ENCODE data around the gene PRKCH. TPM values are rescaled to one million over a fixed set of nuclear protein-coding genes. Genes with fewer than 3 reads are reported as not detected.

PRKCH gene
- total and polyA plus RNA-seq, 2 donors from 2014 or later: 8.3 to 47.0 TPM

DNA sequence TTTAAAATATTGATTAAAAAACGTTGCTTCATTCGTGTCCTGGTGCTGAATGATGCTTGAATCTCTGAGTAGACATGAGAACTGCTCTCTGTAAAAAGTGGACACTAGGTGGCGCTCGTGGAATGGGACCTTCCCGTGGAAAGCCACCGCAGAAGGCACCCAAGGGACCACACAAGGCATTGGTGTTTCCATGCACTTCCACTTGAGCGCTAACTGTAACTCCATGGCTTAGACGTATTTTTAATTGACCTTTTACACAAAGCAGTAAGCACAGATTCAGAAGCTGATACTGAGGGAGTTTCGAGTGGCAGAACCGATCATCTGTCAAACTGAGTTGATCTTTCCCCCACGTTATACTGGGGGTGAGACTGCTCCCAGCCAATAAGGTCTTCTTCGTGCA lies 135.3 kb downstream of the PRKCH start:
- peak; percentile 82 for FAIRE-seq

DNA sequence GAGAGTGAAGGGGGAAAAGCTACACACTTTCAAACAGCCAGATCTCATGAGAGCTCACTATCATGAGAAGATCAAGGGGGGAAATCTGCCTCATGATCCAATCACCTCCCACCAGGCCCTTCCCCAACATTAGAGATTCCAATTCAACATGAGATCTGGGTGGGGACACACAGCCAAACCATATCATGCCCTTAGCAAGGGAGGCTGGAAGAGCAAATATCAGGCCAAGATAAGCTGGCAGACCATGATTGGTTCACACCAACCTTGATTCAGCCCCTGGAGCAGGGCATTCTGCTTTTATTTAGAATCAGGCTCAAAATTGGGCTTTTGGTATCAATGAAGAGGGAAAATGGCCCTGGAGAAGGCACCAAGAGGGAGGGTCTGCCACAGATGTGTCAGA lies 137.4 kb downstream of the PRKCH start:
- H3K36me3 ChIP-seq (ENCODE audit: control insufficient read depth in 2 of 3, insufficient read depth in 3 of 3, low read length in 3 of 3): peaks cover 0 to 4% (median 0%) of the 10 kb centered on the region in 3 donors
- intact Hi-C loops (cut with DNase I): loop anchor here (5.0 to 10.0 kb wide), 3 partner anchors 164 to 666 kb away; no protein-coding TSS in a partner anchor
- DNase-seq (no peak), FAIRE-seq (no peak)
- H3K4me1 ChIP-seq (ENCODE audit: control insufficient read depth in 2 of 3, insufficient read depth in 2 of 3, low read depth in 1 of 3, low read length in 3 of 3): peaks cover 0 to 8% (median 4%) of the 10 kb centered on the region in 3 donors
- TF ChIP-seq, protein P1, sequence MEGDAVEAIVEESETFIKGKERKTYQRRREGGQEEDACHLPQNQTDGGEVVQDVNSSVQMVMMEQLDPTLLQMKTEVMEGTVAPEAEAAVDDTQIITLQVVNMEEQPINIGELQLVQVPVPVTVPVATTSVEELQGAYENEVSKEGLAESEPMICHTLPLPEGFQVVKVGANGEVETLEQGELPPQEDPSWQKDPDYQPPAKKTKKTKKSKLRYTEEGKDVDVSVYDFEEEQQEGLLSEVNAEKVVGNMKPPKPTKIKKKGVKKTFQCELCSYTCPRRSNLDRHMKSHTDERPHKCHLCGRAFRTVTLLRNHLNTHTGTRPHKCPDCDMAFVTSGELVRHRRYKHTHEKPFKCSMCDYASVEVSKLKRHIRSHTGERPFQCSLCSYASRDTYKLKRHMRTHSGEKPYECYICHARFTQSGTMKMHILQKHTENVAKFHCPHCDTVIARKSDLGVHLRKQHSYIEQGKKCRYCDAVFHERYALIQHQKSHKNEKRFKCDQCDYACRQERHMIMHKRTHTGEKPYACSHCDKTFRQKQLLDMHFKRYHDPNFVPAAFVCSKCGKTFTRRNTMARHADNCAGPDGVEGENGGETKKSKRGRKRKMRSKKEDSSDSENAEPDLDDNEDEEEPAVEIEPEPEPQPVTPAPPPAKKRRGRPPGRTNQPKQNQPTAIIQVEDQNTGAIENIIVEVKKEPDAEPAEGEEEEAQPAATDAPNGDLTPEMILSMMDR (IDR thresholded peaks at IDR 0.05; ENCODE audit: borderline replicate concordance, extremely low read depth, insufficient read depth): no peak
- no peaks in the 10 kb centered on the region for H3K27me3 ChIP-seq (ENCODE audit: control insufficient read depth, insufficient read depth, low read length)
- no peak overlapping the region for H3K9ac ChIP-seq (ENCODE audit: low read length in 3 of 3)
- no peak overlapping the region for H3K27ac ChIP-seq (ENCODE audit: low read depth in 2 of 2, low read length in 2 of 2)
- no peaks in the 10 kb centered on the region for H3K9me3 ChIP-seq (ENCODE audit: control insufficient read depth in 2 of 3, insufficient read depth in 1 of 3, low read length in 3 of 3)
- H3K4me3 ChIP-seq (ENCODE audit: low read length in 3 of 3): no peak overlapping the region

More for the DNA sequence above, 135.3 kb downstream of the PRKCH start:
- Histone ChIP-seq H3K4me3 (ENCODE audit: low read length in 3 of 3) (no peak overlapping the region), H3K4me1 (ENCODE audit: control insufficient read depth in 2 of 3, insufficient read depth in 2 of 3, low read depth in 1 of 3, low read length in 3 of 3) (peaks cover 0 to 2% (median 0%) of the 10 kb centered on the region in 3 donors), H3K27me3 (ENCODE audit: control insufficient read depth, insufficient read depth, low read length) (no peaks in the 10 kb centered on the region), H3K9ac (ENCODE audit: low read length in 3 of 3) (no peak overlapping the region), H3K36me3 (ENCODE audit: control insufficient read depth in 2 of 3, insufficient read depth in 3 of 3, low read length in 3 of 3) (peaks cover 0 to 4% (median 0%) of the 10 kb centered on the region in 3 donors), H3K27ac (ENCODE audit: low read depth in 2 of 2, low read length in 2 of 2) (no peak overlapping the region), H3K9me3 (ENCODE audit: control insufficient read depth in 2 of 3, insufficient read depth in 1 of 3, low read length in 3 of 3) (no peaks in the 10 kb centered on the region)
- TF ChIP-seq, protein P1 (IDR thresholded peaks at IDR 0.05; ENCODE audit: borderline replicate concordance, extremely low read depth, insufficient read depth): peak; percentile 77
- peak; percentile 68 to 77 (median 76) for DNase-seq
- intact Hi-C loops (cut with DNase I): loop anchor here (5.0 to 10.0 kb wide), 3 partner anchors 162 to 668 kb away; no protein-coding TSS in a partner anchor

DNA sequence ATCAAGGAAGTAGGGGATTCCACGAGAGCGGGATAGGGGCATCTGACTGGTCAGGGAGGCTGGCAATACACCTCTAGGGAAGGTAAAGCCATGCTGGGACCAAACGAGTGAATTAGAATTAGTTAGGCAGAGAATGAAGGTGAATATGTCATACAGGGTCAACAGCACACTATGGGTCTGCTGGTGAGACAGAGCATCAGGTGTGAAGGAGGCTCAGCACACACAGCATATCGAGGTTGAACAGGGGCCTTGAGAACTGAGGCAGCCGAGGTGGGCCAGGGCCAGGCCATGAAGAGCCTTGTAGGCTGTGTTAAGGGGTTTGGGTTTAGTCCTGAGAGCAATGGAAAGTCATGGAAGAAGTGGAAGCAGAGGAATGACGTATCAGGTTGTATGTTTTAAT lies 137.8 kb downstream of the PRKCH start:
- peaks cover 0 to 8% (median 4%) of the 10 kb centered on the region in 3 donors for H3K4me1 ChIP-seq (ENCODE audit: control insufficient read depth in 2 of 3, insufficient read depth in 2 of 3, low read depth in 1 of 3, low read length in 3 of 3)
- no peak for DNase-seq
- FAIRE-seq: no peak
- H3K36me3 ChIP-seq (ENCODE audit: control insufficient read depth in 2 of 3, insufficient read depth in 3 of 3, low read length in 3 of 3): peaks cover 0 to 4% (median 0%) of the 10 kb centered on the region in 3 donors
- no peak overlapping the region for H3K27ac ChIP-seq (ENCODE audit: low read depth in 2 of 2, low read length in 2 of 2)
- no peak overlapping the region for H3K9ac ChIP-seq (ENCODE audit: low read length in 3 of 3)
- no peaks in the 10 kb centered on the region for H3K27me3 ChIP-seq (ENCODE audit: control insufficient read depth, insufficient read depth, low read length)
- no peaks in the 10 kb centered on the region for H3K9me3 ChIP-seq (ENCODE audit: control insufficient read depth in 2 of 3, insufficient read depth in 1 of 3, low read length in 3 of 3)
- TF ChIP-seq, protein P1 (IDR thresholded peaks at IDR 0.05; ENCODE audit: borderline replicate concordance, extremely low read depth, insufficient read depth): no peak
- H3K4me3 ChIP-seq (ENCODE audit: low read length in 3 of 3): no peak overlapping the region
- intact Hi-C loops (cut with DNase I): loop anchor here (5.0 to 10.0 kb wide), 3 partner anchors 164 to 666 kb away; no protein-coding TSS in a partner anchor

All from kidney (tissue), 14 donors.